GM03348 (cell line): ENCODE data around the gene IGSF9B.

Source experiments
- DNase-seq: peaks from one replicate; pipeline ENCODE4 v3.0.0; 2012; ENCODE audit warnings: low spot score

Gene IGSF9B

DNA sequence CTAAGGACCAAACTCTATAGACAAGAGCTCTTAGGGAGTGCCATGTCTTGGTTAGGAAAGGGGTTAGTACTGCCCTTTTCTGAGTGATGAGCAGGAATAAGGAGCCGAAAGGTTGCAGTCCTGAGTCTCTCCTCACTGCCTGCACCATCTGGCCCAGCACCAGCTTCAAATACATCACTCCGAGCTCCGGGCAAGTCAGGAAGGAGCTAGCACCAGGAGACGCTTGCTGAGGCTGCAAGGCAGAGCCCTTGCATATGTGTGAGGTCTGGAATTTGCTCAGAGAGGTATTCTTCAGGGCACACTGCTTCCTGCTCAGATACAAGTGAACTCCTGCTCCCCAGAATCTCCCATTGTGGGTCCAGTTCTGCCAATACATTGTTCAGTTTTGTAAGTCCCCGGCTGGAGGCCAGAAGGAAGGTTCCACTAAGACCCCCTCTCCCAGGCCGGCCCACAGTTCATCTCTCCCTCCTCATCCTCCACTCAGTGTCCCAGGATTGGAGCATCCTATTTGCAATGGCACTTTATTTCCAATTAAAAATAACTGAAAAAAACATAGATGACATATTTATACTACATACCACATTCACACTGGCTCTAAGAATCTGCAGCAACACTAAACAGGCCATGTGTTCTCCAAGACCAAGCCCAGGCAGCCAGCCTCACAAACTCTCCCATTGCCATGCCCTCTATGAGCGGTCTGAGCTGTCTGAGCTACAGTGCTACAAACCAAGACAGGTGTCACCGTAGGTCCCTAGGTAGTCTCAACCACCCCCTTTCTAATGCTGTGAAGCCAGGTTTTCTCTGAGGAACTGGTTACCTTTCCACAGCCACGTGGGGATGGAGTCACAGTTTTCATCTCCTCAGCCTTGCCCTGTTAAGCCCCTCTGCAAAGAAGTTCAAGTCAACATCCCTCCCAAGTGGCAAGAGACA, 56.3 kb downstream of the IGSF9B start:
- DNase-seq: no peak

DNA sequence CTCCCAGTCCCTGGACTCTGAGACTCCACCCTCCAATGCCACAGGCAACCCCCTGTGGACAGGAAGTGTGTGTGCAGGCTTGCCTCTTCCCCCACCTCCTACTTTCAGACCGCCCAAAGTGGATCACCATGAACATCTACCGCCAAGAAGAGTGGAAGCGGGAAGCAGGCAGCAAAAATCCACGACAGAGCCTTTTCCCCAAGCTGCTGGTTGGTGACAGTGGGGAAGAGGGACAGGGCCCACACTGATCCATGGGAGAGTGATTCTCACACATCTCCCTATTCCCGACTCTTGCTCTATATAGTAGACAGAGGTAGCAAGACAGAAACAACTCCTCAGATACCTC, 58.0 kb downstream of the IGSF9B start:
- no peak for DNase-seq

DNA sequence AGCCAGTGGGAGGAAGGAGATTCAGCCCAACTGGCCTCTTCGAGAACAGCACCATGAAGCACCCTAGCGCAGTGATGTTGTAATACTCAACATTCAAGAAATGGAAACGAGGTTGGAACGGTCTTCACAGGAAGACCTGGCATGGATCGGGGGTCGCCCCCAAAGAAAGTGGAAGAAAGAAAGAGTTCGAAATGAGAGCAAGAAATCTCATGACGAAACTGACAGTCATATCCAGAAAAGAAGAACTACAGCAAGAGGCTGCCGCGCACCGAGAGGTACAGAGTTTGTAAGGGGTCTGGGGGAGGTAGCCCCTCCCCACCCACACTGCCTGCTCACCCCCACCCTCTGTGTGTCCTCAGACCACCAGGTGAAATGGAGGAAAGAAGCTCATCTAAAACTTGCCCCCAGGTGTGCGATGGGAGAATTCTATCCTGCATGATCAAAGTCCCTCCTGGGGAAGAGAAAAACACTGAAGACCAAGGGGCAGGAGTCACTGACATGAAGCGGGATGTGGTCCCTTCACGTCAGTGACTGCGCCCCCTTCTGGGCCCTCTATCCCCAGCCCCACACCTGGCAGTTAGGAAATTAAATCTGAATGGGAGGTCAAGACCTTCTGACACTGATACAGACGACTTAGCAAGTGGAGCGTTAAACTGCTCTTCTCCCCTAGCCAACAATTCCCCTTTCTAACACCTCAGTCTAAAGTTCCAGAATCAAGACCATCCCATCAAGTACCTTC, 58.6 kb downstream of the IGSF9B start:
- DNase-seq: no peak

DNA sequence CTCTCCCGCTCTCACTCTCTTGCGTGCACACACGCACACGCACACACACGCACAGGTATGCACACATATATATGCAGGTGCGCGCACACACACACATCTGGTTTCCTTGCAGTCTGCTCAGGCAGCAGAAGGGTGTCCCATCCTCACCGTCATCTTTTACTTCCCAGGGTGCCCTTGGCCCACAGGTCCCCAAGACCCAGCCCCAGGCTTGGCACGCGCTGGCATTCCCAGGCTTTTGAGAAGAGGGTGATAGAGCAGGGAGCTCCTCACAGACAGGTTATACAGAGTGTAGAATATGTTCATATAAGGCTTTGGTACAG, 59.5 kb downstream of the IGSF9B start:
- no peak for DNase-seq

DNA sequence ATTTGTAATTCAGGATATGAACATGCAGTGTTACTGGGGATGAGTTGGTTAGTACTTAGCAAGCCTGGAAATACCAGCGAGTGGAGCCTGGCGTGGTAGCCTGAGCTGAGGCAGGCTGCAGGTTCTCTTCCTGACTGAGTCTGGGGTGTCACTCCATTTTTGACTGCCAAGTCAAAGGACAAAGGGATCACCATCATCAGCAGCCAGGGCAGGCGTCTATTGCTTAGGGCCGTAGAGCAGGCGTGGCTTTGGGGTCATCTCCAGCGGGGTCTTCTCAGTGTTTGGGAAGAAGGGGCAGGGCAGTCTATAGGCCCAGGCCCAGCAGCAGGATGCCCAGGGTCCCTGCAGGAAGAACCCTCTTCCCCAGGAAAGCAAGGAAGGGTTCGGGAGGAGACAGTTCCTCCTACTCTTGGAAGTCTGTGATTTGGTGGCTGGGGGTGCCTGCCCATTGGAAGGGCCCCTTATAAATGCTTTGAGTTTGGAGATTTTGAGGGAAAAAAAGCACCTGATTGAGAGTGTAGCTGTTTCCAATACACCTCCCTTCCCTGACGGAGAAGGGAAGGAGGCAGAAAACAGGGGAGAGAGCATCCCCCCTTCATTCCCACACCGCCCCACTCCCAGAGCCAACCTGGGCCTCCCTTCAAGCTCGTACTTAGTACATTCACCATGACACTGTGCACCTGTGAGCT, 60.0 kb downstream of the IGSF9B start:
- no peak for DNase-seq

DNA sequence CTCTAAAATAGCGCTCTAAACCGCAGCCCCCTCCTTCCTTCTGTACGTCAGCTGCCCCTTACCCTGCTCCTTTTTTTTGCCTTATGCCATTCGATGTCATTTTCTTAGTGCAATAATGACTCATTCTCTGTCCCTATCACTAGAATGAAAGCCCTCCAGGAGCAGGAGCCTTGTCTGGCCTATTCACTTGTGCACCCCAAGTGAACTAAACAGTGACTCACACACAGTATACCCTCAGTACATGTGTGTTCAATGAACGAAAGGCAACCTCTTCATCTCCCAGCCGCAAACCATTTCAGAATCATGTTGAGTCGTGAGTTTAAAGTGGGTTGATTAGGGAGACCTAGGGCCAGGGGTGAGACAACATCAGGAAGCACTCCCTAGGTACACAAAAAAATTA, 60.7 kb downstream of the IGSF9B start:
- no peak for DNase-seq

DNA sequence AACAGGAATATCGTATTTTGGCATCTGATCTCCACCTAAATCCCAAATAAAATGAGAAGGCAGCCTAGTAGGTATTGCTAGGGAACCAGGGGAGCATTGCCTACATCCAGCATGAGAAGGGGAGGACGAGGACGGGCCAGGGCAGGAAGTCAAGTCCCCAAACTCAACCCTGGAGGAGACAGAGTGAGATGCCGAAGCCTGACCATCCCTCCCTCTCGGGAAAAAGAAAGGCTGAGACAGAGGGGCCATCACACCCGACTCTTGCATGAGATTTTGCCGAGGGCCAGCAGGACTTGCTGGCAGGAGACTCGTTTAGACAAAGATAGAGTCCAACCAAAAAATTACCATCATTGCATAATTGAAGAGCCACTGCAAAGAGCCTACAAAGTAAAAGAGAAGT, 61.2 kb downstream of the IGSF9B start:
- no peak for DNase-seq

DNA sequence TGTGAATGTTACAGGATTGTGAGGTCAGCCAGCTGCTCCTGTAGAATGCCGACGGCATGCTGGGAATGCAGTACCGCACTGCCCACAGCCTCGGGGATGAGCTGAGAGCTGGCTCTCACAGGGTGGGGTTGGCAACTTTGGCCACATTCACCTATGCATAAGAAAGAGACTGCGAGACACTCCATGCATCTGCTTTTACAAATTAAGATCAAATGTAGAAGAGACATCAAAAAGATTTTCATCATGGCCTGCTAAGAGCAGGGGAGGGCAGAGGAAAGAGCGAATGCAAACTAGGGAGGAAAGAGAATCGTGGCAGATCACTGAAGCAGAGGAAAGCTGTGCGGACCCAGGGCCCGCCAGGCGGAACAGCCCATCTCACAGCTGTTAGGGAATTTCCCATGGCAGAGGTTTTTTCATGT, 61.7 kb downstream of the IGSF9B start:
- DNase-seq: no peak

DNA sequence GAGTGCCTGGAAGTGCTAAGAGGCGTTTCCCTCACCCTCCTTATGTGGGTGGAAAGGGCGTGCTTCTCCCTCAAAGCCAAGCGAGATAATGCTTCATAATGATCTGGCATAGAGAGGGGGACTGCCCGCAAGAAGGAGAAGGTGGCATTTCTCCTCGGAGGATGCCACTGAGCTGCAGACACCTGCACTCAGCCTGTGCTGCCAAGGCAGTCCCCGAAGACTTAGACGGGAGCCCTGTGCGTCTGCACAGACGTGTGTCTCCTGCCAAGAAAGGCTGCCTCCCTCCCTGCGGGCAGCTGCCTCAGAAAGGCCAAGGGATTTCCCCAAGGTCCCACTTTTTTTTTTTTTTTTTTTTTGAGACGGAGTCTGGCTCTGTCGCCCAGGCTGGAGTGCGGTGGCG, 63.4 kb downstream of the IGSF9B start:
- no peak for DNase-seq

DNA sequence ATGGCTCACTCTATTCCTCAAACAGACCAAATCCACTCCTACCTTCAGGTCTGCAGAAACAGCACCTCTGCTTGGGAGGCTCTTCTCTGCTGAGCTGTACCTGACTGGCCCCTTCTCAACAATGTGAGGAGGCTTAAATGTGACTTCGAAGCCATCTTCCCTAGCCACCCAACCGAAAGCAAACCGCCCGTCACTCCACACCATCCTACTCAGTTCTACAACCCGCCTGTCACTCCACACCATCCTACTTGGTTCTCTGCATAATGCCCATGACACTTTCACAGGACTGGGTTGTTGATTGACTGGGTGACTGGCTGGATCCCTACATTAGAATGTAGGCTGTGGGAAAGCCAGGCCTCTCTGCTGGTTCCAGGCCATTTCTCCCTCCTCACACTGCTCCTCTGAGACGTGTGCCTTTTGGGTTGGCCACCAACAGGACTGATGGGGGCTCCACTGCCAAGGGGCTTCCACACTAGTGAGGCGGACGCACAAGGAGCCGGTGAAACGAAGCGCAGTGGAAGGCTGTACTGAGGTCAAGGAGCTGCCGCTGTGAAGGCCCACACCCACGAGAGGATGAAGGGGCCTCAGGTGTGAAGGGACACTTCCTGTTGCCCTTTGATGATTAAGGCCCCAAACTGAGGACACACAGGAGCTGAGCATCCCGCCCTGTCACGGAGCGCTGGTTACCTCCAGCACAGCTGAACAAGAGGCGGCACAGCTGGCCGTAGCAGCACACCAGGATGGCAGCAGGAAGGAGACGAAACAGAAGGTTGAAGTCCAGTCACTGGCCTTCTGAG, 64.0 kb downstream of the IGSF9B start:
- DNase-seq: no peak

DNA sequence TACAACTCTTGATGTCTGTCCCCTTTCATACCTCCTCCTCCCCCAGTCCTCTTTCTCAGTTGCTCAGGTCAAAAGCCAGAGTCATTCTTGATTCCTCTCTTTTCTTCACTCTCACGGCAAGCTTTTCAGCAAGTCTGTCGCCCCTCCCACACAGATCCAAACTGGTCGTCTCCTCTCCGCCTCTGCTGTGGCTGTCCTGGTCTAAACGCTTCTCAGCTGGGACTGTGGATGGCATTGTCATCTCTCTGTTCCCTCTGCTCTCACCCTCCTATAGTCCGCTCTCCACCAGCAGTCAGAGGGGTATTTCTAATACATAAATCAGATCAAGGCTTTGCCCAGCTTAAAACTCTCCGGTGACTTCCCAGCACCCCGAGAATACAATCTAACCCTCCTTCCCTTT, 64.6 kb downstream of the IGSF9B start:
- DNase-seq: no peak

DNA sequence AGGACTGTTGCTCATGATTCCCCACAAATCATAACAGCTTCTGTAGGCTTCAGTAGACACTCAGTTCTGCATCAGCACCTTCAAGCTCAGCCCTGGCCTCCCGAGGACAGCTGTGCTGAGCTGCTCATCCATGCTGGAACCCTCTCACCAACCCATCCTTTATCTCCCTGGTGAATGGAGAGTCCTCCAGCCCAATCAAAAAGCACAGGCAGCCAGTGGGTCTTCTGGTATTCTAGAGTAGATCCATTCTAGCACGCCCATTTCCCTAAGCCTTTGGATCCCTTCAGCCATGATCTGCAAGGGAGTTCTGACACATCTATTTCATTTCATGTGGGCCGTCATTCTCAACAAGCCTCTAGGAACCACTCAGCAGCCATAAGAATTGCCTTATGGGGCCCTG, 66.9 kb downstream of the IGSF9B start:
- no peak for DNase-seq

DNA sequence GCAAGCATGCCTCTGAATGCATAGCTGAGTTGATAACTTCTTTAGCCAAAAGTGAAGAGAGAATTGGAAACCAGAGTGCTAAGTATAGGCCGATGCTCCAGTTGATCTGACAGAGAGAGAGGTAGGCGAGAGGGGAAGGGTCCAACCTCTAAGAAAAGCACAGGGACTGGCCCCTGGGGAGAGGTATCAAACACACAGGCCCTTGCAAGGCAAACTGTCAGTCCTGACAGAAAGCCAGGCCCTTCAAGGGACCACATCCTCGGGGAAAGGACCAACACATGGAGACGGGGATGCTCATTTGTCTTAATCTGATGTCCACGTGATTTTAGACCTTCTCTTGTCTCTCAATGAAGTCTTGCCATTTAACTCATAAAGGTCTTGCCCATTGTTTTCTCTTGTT, 67.6 kb downstream of the IGSF9B start:
- DNase-seq: no peak

DNA sequence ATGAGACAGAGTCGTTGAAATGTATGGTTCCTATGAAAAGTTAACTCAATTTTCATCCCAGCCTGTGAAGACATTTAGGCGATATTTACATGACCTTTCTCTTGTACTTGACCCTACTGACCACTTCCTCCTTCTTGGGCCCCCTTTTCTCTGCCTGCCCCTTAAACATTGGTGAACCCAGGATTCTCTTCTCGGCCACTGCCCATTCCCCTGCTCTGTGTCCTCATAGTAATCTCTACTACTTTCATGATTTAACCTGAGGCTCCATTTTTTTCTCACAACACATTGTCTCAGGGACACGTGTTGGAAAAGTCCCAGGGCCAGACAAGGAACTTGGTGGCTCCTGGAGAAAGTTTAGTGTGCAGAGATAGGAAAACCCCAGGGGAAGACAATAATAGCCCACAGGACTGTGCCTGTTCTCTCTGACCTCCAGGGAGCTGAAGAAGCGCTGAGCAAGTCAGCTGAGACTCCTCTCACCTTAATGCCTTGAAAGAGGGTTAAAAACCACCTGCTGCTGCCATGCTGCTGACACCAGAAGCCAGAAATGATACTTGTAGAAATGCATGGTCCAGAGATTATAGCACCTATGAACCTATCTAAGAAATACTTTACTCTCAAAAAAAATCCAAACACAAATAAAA, 69.0 kb downstream of the IGSF9B start:
- DNase-seq: no peak

DNA sequence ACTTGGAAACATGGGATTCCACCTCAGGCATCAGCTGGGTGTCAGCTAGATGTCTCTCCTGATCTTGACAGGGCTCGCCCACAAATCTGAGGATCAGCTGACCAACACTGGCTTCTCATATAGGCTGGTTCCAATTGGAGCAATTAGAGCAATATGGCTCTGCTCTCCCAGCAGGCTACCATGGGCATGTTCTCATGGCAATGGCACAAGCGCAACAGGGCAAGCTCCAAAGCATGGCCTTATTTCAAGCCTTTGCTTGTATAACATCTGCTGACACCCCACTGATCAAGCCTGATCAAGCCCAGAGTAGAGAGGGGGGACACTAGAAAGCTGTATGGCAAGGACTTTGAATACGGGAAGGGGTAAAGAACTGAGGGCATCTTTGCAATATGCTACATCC, 70.7 kb downstream of the IGSF9B start:
- DNase-seq: no peak

DNA sequence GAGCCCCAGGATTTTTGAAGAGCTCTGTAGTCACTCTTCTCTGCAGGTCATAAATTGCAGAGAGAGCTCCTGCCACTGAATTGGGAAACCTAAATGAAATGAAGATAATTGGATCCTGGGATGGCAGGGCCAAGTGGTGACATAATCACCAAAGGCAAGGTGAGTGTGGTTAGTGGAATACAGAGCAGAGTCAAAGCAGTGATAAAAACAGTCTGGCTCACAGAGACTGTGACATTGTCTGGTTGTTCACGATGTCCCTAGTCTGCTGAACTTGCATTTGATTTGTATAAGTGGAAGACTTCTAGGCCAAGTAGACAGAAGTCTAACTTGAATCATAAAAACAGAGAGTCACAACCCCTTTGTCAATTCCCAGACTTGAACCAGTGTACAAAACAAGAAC, 84.6 kb downstream of the IGSF9B start:
- DNase-seq: no peak

DNA sequence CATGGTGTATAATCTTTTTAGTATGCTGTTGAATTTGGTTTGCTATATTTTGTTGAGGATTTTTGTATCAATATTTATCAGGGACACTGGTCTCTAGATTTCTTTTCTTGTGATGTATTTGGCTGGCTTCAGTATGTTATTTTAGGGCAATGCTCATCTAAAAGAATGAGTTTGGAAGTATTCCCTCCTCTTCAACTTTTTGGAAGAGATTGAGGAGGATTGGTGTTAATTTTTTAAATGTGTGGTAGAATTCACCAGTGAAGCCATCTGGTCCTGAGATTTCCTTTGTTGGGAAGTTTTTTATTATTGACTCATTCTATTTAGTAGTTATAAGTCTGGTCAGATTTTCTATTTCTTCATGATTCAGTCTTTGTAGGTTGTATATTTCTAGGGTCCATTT, 89.3 kb downstream of the IGSF9B start:
- DNase-seq: no peak

DNA sequence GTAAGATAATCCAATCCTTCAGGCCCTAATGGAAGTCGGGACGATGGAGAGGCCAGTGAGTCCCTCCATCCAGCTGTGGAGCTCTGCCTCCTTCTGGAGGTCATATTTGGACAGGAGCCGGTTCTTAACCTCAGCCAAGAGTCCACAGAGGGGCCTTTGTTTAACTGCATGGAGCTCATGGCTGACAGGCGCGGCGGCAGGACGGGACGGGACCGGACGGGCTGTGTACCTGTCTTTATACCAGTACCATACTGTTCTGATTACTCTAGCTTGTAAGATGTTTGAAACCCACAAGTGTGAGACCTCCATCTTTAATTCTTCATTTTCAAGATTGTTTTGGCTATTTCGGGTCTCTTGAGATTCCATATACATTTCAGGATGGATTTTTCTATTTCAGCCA, 91.3 kb downstream of the IGSF9B start:
- DNase-seq: no peak

DNA sequence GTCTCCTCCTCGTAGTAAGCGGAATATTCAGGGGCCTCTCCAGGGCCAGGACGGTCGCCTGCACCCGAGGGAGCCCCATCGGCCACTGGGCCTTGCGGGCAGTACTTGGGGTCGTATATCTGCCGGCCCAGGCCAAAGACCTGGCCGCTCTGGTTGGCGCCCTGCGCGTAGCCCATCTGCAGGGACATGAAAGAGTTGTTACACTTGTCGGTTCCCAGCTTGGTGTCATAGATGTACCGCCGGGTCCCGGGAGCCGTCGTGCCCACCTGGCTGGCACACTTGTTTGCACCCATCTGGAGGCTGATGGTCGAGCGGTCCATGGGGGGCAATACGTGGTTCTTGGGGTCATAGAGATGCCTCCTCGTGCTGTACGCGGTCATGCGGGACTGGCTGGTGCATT, 92.0 kb downstream of the IGSF9B start:
- DNase-seq: no peak

DNA sequence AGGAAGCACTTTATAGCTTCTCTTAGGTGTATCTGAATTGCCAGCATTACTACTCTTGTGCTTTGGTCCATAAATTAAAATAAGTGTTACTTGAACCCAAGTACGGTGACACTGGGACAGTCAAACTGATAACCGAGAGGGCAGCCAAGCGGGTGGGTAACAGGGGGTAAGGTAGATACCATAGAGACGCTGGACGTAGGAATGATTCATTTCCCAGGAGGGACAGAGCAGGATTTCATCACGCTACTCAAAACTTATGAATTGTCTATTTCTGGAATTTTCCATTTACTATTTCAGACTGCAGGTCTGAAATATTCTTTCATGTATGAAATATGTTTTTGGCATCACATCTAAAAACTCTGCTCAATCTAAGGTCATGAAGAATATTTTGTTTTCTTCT, 96.6 kb downstream of the IGSF9B start:
- no peak for DNase-seq
